Measurements from ENCODE around the gene RASAL2. TPM values are rescaled to one million over a fixed set of nuclear protein-coding genes. Genes with fewer than 3 reads are reported as not detected.

The RASAL2 gene
- total and polyA plus RNA-seq, 9 of the 15 experiments (the other 6 are each of a cell fraction or from before 2014, with no cell fraction given), result 0.13 to 1.0 (median 0.62) TPM

DNA sequence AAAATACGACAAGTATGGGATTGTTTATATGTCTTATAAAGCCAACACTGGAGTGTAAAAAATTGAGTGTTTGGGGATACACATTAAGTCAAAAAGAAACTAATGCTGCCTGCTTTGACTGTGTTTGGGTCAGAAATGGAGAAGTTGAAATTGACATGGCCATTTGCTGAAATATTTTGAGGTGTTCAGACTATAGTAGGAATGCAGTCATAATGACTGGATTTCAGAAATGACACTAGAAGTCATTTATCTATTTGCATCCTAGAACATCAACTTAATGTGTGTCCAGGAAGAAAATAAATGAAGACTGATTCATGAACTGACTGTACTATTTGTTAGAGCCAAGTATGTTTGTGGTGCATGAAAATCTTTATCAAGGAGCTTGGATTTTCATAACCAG, 28.4 kb downstream of the RASAL2 start (continued):
- TF ChIP-seq, protein P1, sequence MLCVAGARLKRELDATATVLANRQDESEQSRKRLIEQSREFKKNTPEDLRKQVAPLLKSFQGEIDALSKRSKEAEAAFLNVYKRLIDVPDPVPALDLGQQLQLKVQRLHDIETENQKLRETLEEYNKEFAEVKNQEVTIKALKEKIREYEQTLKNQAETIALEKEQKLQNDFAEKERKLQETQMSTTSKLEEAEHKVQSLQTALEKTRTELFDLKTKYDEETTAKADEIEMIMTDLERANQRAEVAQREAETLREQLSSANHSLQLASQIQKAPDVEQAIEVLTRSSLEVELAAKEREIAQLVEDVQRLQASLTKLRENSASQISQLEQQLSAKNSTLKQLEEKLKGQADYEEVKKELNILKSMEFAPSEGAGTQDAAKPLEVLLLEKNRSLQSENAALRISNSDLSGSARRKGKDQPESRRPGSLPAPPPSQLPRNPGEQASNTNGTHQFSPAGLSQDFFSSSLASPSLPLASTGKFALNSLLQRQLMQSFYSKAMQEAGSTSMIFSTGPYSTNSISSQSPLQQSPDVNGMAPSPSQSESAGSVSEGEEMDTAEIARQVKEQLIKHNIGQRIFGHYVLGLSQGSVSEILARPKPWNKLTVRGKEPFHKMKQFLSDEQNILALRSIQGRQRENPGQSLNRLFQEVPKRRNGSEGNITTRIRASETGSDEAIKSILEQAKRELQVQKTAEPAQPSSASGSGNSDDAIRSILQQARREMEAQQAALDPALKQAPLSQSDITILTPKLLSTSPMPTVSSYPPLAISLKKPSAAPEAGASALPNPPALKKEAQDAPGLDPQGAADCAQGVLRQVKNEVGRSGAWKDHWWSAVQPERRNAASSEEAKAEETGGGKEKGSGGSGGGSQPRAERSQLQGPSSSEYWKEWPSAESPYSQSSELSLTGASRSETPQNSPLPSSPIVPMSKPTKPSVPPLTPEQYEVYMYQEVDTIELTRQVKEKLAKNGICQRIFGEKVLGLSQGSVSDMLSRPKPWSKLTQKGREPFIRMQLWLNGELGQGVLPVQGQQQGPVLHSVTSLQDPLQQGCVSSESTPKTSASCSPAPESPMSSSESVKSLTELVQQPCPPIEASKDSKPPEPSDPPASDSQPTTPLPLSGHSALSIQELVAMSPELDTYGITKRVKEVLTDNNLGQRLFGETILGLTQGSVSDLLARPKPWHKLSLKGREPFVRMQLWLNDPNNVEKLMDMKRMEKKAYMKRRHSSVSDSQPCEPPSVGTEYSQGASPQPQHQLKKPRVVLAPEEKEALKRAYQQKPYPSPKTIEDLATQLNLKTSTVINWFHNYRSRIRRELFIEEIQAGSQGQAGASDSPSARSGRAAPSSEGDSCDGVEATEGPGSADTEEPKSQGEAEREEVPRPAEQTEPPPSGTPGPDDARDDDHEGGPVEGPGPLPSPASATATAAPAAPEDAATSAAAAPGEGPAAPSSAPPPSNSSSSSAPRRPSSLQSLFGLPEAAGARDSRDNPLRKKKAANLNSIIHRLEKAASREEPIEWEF (CRISPR knock-in tag; IDR thresholded peaks at IDR 0.05), result no peak
- TF ChIP-seq PHF8 (IDR thresholded peaks at IDR 0.05; ENCODE audit: borderline replicate concordance, low read length), result no peak
- TF ChIP-seq POLR2H (tag; IDR thresholded peaks at IDR 0.05; ENCODE audit: low read depth), result no peak
- TF ChIP-seq ZNF436 (CRISPR knock-in tag; IDR thresholded peaks at IDR 0.05), result no peak
- TF ChIP-seq SUPT5H (IDR thresholded peaks at IDR 0.05), result no peak
- no peak for TF ChIP-seq POLR2A (conservative IDR thresholded peaks at IDR 0.05)
- no peak for TF ChIP-seq CBX1 (IDR thresholded peaks at IDR 0.05; ENCODE audit: low read depth)
- TF ChIP-seq NELFE (IDR thresholded peaks at IDR 0.05; ENCODE audit: insufficient read depth, insufficient read length), result no peak

All from K562 (cell line).